Tibial nerve (tissue), 4 donors: ENCODE results near the gene ROPN1L. TPM values are rescaled to one million over a fixed set of nuclear protein-coding genes. Genes with fewer than 3 reads are reported as not detected.

Experiments
- DNase-seq, 2 donors: peaks; one replicate each; pipeline ENCODE4 v3.0.0-alpha.2; 2019; ENCODE audit warnings: low spot score in 2 of 2
- H3K27ac ChIP-seq, 4 donors: fragments of 200-600 bp; sonication (generic) in 3 of 4; one replicate each; pipeline ENCODE4 v1.5.1; 2017 to 2019; ENCODE audit warnings: mild to moderate bottlenecking in 1 of 4
- H3K27me3 ChIP-seq, 2 donors: fragments of 200-600 bp; sonication (generic) in 1 of 2; one replicate each; pipeline versions ENCODE4 v1.5.1 to v1.6.0; 2017 to 2019
- H3K36me3 ChIP-seq, 3 donors: fragments of 200-600 bp; sonication (generic); one replicate each; pipeline ENCODE4 v1.5.1; 2018 to 2019
- H3K4me1 ChIP-seq, 4 donors: fragments of 200-600 bp; sonication (generic) in 3 of 4; one replicate each; pipeline ENCODE4 v1.5.1; 2017 to 2019
- H3K4me3 ChIP-seq, 4 donors: fragments of 200-600 bp; sonication (generic) in 3 of 4; one replicate each; pipeline ENCODE4 v1.5.1; 2017 to 2019; ENCODE audit warnings: mild to moderate bottlenecking in 1 of 4, moderate library complexity in 1 of 4
- H3K9me3 ChIP-seq, 4 donors: fragments of 200-600 bp; sonication (generic) in 3 of 4; one replicate each; pipeline ENCODE4 v1.5.1; 2017 to 2019
- CTCF ChIP-seq, 5 experiments: fragments of 200-600 bp in 3 of 5; fragments of 450-650 bp in 2 of 5; sonication (generic) in 3 of 5; IDR thresholded peaks; one replicate each; pipeline ENCODE4 v1.5.1; 2016 to 2019; ENCODE audit warnings: antibody characterized with exemption in 5 of 5, mild to moderate bottlenecking in 3 of 5, moderate library complexity in 2 of 5
- EP300 ChIP-seq, 2 donors: sonication (generic); formaldehyde crosslinking; IDR thresholded peaks; one replicate each; pipeline ENCODE4 v1.6.1; 2017; ENCODE audit warnings: antibody characterized with exemption in 2 of 2, mild to moderate bottlenecking in 1 of 2
- POLR2A ChIP-seq, 2 donors: fragments of 450-650 bp; IDR thresholded peaks; one replicate each; pipeline ENCODE4 v1.6.1; 2017; ENCODE audit warnings: antibody characterized with exemption in 2 of 2, mild to moderate bottlenecking in 2 of 2, moderate library complexity in 2 of 2
- WGBS, 2 donors: methylation state at CpG; one replicate each; pipeline ENCODE4 v1.1.5; 2018; 5-methylcytosine and 5-hydroxymethylcytosine counted together
- total RNA-seq, 4 donors: library from RNA; depleted of rRNA; stranded (reverse); fragments of >200 nt; gene quantifications; one replicate each; pipeline ENCODE4 v1.1.0, GENCODE V29; 2016

The ROPN1L gene
- total RNA-seq, 4 donors from 2014 or later = 0.98 TPM; not detected in 3

GRCh38 chr5:10409504-10409903 is 32.2 kb upstream of the ROPN1L start:
- Histone ChIP-seq H3K27ac (no peak overlapping the region), H3K27me3 (no peaks in the 10 kb centered on the region), H3K4me1 (no peaks in the 10 kb centered on the region), H3K9me3 (no peaks in the 10 kb centered on the region), H3K36me3 (peaks cover 4 to 99% (median 10%) of the 10 kb centered on the region in 3 donors), H3K4me3 (no peak overlapping the region)
- no peak for DNase-seq
- 72 to 77% methylated on average over 1 of the region's 1 CpG for WGBS, 2 donors
- TF ChIP-seq EP300 (IDR thresholded peaks at IDR 0.05) (no peak), POLR2A (IDR thresholded peaks at IDR 0.05) (no peak), CTCF (IDR thresholded peaks at IDR 0.05) (no peak)

- no peaks in the 10 kb centered on the region for H3K4me1 ChIP-seq
- no peak overlapping the region for H3K4me3 ChIP-seq
- DNase-seq = no peak
- no peaks in the 10 kb centered on the region for H3K27me3 ChIP-seq
- H3K27ac ChIP-seq = no peak overlapping the region
- WGBS, 2 donors = 79 to 91% methylated on average over 1 of the region's 1 CpG
- H3K36me3 ChIP-seq = peaks cover 4 to 99% (median 10%) of the 10 kb centered on the region in 3 donors
- TF ChIP-seq CTCF (IDR thresholded peaks at IDR 0.05) = no peak
- TF ChIP-seq EP300 (IDR thresholded peaks at IDR 0.05) = no peak
- no peak for TF ChIP-seq POLR2A (IDR thresholded peaks at IDR 0.05)
- no peaks in the 10 kb centered on the region for H3K9me3 ChIP-seq
Observed at GRCh38 chr5:10410662-10411061, 31.0 kb upstream of the ROPN1L start.

- H3K27me3 ChIP-seq = no peaks in the 10 kb centered on the region
- no peak for DNase-seq
- H3K27ac ChIP-seq = no peak overlapping the region
- no peaks in the 10 kb centered on the region for H3K4me1 ChIP-seq
- TF ChIP-seq POLR2A (IDR thresholded peaks at IDR 0.05) (no peak), CTCF (IDR thresholded peaks at IDR 0.05) (no peak), EP300 (IDR thresholded peaks at IDR 0.05) (no peak)
- 91 to 92% methylated on average over 5 of the region's 5 CpGs for WGBS, 2 donors
- H3K36me3 ChIP-seq = peaks cover 4 to 99% (median 10%) of the 10 kb centered on the region in 3 donors
- H3K4me3 ChIP-seq = no peak overlapping the region
- no peaks in the 10 kb centered on the region for H3K9me3 ChIP-seq
Observed at GRCh38 chr5:10411336-10411735, 30.3 kb upstream of the ROPN1L start.

- no peaks in the 10 kb centered on the region for H3K27me3 ChIP-seq
- no peak overlapping the region for H3K27ac ChIP-seq
- H3K36me3 ChIP-seq = peaks cover 0 to 94% (median 7%) of the 10 kb centered on the region in 3 donors
- no peaks in the 10 kb centered on the region for H3K4me1 ChIP-seq
- no peak for DNase-seq
- H3K9me3 ChIP-seq = no peaks in the 10 kb centered on the region
- TF ChIP-seq EP300 (IDR thresholded peaks at IDR 0.05) (no peak), POLR2A (IDR thresholded peaks at IDR 0.05) (no peak), CTCF (IDR thresholded peaks at IDR 0.05) (no peak)
- H3K4me3 ChIP-seq = no peak overlapping the region
- WGBS, 2 donors = 91 to 94% methylated on average over 3 of the region's 3 CpGs
Observed at GRCh38 chr5:10416868-10417267, 24.8 kb upstream of the ROPN1L start.

GRCh38 chr5:10418654-10419345 is 22.9 kb upstream of the ROPN1L start:
- WGBS, 2 donors = 92 to 94% methylated on average over 4 of the region's 4 CpGs
- Histone ChIP-seq H3K4me1 (no peaks in the 10 kb centered on the region), H3K9me3 (no peaks in the 10 kb centered on the region), H3K4me3 (no peak overlapping the region), H3K36me3 (peaks cover 0 to 82% (median 6%) of the 10 kb centered on the region in 3 donors), H3K27me3 (no peaks in the 10 kb centered on the region), H3K27ac (no peak overlapping the region)
- no peak for TF ChIP-seq CTCF (IDR thresholded peaks at IDR 0.05)
- TF ChIP-seq EP300 (IDR thresholded peaks at IDR 0.05) = no peak
- TF ChIP-seq POLR2A (IDR thresholded peaks at IDR 0.05) = no peak
- no peak for DNase-seq
